ENCODE measurements around the gene NEURL1. TPM values are rescaled to one million over a fixed set of nuclear protein-coding genes. Genes with fewer than 3 reads are reported as not detected.
A peak's percentile ranks its signal among the peaks of the same experiment; 100 is the strongest.

Gene NEURL1
- total and polyA plus RNA-seq, 2 donors, result 5.2 to 27.8 TPM

GRCh38 chr10:103610083-103610472 lies 116.6 kb downstream of the NEURL1 start:
- no peak overlapping the region for H3K27ac ChIP-seq (ENCODE audit: low read depth)
- 69% methylated on average over 2 of the region's 2 CpGs for WGBS
- H3K4me3 ChIP-seq (ENCODE audit: low read depth, low read length), result no peak overlapping the region
- DNase-seq (ENCODE audit: extremely low spot score), result no peak
- H3K36me3 ChIP-seq (ENCODE audit: insufficient read depth), result no peaks in the 10 kb centered on the region
- H3K4me1 ChIP-seq (ENCODE audit: insufficient read depth), result no peaks in the 10 kb centered on the region

GRCh38 chr10:103610921-103611511 lies 117.5 kb downstream of the NEURL1 start:
- Histone ChIP-seq H3K36me3 (ENCODE audit: insufficient read depth) (no peaks in the 10 kb centered on the region), H3K4me3 (ENCODE audit: low read depth, low read length) (no peak overlapping the region), H3K4me1 (ENCODE audit: insufficient read depth) (no peaks in the 10 kb centered on the region), H3K27ac (ENCODE audit: low read depth) (no peak overlapping the region)
- 75% methylated on average over 9 of the region's 9 CpGs for whole genome bisulfite sequencing
- no peak for DNase-seq (ENCODE audit: extremely low spot score)

DNA sequence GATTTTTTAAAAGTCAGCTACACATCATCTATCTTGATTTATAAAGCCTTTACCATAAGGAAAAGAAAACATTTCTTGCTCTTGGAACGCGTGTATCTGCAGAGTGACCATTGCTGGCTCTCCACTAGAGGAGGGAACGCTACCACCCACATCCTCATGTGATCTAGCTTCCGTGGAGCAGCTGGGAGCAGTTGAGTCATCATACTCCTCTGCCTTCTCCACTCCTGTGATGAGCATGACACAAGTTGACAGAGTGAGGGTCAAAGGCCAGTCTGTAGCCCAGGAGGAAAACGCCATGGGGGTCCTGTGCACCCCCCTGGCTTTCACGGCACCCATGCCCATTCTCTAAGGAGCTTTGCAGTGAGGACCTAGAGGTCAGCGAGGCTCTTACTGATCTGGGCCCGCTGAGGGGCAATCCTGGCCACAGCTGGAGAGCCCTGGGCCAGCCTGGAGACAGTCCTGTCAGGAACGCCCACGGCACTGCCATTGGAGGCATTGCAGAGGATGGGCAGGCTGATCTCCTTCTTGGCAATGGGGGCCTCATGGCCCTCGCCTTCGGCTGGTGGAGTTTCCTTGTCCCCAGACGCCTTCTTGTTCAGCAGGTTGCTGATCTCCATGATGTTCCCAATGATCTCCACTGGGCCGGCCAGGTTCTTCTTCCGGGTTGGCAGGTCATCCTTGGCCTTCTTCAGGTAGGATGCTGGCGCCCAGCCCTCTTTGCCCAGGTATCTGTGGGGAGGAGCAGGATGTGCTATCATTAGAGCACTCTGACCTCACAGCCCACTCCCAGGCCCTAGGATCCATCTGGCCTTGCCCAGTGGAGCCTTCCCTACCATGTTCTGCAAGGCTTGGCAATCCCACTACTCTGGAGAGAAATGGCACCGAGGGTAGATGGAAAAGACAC lies 119.2 kb downstream of the NEURL1 start:
- Histone ChIP-seq H3K36me3 (ENCODE audit: insufficient read depth) (no peaks in the 10 kb centered on the region), H3K4me1 (ENCODE audit: insufficient read depth) (no peaks in the 10 kb centered on the region), H3K4me3 (ENCODE audit: low read depth, low read length) (no peak overlapping the region), H3K27ac (ENCODE audit: low read depth) (no peak overlapping the region)
- 82% methylated on average over 17 of the region's 17 CpGs for WGBS
- no peak for DNase-seq (ENCODE audit: extremely low spot score)

- no peaks in the 10 kb centered on the region for H3K36me3 ChIP-seq (ENCODE audit: insufficient read depth)
- WGBS, result 100% methylated on average over 2 of the region's 2 CpGs
- no peak overlapping the region for H3K27ac ChIP-seq (ENCODE audit: low read depth)
- DNase-seq (ENCODE audit: extremely low spot score), result no peak
- no peak overlapping the region for H3K4me3 ChIP-seq (ENCODE audit: low read depth, low read length)
- no peaks in the 10 kb centered on the region for H3K4me1 ChIP-seq (ENCODE audit: insufficient read depth)
These were observed 120.1 kb downstream of the NEURL1 start for GRCh38 chr10:103613616-103614015.

- Histone ChIP-seq H3K4me3 (ENCODE audit: low read depth, low read length) (no peak overlapping the region), H3K4me1 (ENCODE audit: insufficient read depth) (no peaks in the 10 kb centered on the region), H3K27ac (ENCODE audit: low read depth) (no peak overlapping the region), H3K36me3 (ENCODE audit: insufficient read depth) (no peaks in the 10 kb centered on the region)
- 62% methylated on average over 14 of the region's 14 CpGs for WGBS
- no peak for DNase-seq (ENCODE audit: extremely low spot score)
These were observed 121.0 kb downstream of the NEURL1 start for GRCh38 chr10:103614306-103615158.

DNA sequence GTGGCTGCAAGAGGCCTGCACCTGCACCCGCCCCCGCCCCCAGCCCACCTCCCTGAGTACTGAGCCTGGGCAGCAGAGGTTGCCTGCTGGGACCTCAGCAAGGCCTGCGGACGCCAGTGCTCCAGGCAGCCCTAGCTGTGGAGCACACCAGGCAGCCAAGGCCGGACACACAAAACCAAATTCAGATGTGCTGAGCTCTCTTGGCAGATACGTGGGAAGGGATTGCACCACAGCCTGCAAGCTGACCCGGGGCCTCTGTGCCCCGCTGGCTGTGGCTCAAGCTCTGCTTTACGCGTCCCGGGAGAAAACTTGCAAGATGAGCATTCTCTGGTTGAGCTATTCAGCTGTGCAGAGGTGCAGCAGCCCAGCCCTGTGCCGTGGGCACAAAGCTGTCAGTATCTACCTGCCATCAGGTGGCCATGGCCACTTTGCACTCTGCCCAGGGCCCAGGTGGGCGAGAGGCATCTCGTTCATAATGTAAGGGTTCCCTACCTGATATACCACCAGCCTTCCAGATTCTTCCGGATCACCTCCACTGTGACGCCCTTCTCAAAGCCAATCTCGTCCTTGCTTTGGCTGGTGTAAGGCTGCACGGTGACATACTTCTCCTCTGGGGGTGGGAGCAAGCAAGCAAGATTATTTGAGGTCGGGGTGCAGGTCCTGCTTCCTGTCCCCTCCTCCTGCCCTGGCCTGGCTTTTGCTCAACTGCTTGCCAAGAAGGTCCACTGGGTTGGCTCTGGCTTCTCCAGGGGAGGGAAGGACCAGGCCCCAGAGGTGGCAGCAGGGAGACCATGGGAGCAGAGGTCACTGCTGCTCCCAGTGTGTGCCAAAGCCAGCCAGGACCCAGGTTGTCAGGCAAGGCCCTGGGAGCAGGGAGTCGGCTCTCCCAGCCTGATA lies 123.4 kb downstream of the NEURL1 start:
- Histone ChIP-seq H3K27ac (ENCODE audit: low read depth) (no peak overlapping the region), H3K4me1 (ENCODE audit: insufficient read depth) (no peaks in the 10 kb centered on the region), H3K4me3 (ENCODE audit: low read depth, low read length) (no peak overlapping the region), H3K36me3 (ENCODE audit: insufficient read depth) (no peaks in the 10 kb centered on the region)
- no peak for DNase-seq (ENCODE audit: extremely low spot score)
- 57% methylated on average over 20 of the region's 20 CpGs for WGBS

DNA sequence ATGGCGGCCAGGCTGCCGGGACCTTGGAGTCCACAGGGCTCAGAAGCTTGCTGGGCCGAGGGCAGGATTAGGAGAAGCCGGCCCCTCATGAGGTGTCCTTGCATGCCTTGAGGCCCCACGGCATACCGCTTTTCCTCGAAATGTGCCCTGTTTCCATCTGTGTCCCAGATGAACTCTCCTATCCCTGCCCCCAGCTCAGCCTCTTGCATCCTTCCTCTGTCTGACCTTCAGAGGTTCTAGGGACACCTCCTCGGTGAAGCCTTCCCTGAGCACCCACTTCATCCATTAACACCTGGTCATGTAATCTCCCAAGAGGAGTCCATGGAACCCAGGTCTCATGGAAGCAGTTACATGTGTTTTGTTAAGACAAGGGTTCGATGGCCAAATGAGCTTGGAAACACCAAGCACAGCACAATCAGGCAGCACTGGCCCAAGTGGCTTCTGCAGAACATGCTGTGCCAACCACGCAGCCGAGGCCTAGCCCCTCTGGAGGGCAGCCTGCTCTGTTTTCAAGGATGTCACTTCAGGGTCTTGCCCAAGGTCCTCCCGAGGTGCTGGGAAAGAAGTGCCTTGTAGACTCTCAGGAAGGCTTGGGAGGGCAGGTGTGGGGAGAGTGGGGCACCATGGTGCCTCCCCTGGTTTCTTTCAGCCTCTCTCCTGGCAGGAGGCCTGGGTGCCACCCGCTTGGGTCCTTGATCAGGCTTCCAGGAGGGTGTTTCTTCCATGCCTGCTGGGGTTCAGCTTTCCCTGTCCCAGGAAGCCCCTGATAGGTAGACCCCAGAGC lies 124.3 kb downstream of the NEURL1 start:
- H3K27ac ChIP-seq (ENCODE audit: low read depth), result peak overlapping the region; percentile 11
- no peaks in the 10 kb centered on the region for H3K4me1 ChIP-seq (ENCODE audit: insufficient read depth)
- 90% methylated on average over 13 of the region's 13 CpGs for WGBS
- H3K4me3 ChIP-seq (ENCODE audit: low read depth, low read length), result no peak overlapping the region
- no peak for DNase-seq (ENCODE audit: extremely low spot score)
- no peaks in the 10 kb centered on the region for H3K36me3 ChIP-seq (ENCODE audit: insufficient read depth)

GRCh38 chr10:103618575-103619423 lies 125.3 kb downstream of the NEURL1 start:
- Histone ChIP-seq H3K27ac (ENCODE audit: low read depth) (peak overlapping the region; percentile 11), H3K4me1 (ENCODE audit: insufficient read depth) (no peaks in the 10 kb centered on the region), H3K4me3 (ENCODE audit: low read depth, low read length) (no peak overlapping the region), H3K36me3 (ENCODE audit: insufficient read depth) (no peaks in the 10 kb centered on the region)
- DNase-seq (ENCODE audit: extremely low spot score), result no peak
- 37% methylated on average over 19 of the region's 19 CpGs for WGBS

DNA sequence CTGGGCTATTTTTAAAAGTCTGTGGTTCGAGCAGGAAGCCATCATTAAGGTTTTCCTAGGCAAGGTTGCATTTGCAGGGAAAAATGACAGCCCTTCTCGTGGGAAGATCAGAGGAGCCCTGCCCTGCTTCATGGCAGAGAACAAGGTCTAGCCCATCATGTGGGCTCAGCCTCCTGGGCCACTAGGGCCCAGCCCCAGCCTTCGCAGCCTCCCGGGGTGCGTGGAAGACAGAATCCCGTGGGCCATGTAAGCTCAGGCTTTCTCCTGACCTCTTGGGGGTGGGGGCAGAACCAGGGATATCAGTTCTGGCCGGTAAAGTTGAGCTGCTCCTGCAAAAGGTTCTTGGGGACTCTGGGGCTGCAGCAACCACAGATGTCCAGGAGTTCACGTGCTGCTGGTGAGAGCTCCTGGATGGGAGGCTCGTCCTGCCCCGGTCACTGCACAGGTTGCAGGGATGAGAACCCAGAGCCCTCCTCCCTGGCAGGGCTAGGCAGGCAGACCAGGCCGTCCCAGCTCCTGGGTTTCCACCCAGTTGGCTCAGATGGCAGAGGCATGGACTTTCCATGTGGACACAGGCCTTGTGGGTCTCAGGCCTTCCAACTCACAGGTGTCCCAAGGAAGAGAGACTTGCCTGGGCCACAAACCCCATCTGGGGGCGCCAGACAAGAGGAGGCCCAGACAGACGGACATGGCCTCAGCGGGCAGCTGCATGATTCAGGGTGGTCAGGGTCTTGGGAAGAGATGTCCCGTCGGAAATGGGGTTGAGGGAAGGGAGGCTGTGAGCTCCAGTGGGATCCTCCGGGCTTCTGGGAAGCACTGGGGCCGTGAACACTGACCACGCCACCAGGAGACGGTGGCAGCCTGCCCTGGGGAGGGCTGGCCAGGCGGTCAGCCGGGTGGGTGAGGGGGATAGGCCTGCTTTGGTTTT lies 126.2 kb downstream of the NEURL1 start:
- Histone ChIP-seq H3K4me1 (ENCODE audit: insufficient read depth) (no peaks in the 10 kb centered on the region), H3K27ac (ENCODE audit: low read depth) (no peak overlapping the region), H3K4me3 (ENCODE audit: low read depth, low read length) (no peak overlapping the region), H3K36me3 (ENCODE audit: insufficient read depth) (no peaks in the 10 kb centered on the region)
- no peak for DNase-seq (ENCODE audit: extremely low spot score)
- 71% methylated on average over 22 of the region's 22 CpGs for WGBS

DNA sequence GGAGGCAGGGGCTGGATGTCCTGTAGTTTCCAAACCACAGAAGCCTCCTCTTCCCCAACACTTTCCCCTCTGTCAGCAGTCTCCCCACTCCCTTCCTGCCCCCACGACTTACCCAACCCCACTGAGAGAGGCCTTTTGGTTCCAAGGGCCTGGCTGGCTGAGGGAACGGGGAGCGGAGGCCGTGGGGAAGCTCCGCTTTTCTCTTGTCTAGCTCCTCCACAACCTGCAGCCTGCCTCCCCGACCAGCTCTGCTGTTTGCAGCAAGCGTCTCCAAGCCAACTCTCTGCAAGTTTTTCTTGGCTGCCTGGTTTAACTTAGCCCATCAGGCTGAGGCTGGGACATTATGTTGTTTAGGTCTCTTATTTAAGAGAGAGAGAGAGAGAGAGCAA lies 126.8 kb downstream of the NEURL1 start:
- Histone ChIP-seq H3K4me1 (ENCODE audit: insufficient read depth) (no peaks in the 10 kb centered on the region), H3K4me3 (ENCODE audit: low read depth, low read length) (no peak overlapping the region), H3K27ac (ENCODE audit: low read depth) (no peak overlapping the region), H3K36me3 (ENCODE audit: insufficient read depth) (no peaks in the 10 kb centered on the region)
- WGBS, result 66% methylated on average over 7 of the region's 7 CpGs
- no peak for DNase-seq (ENCODE audit: extremely low spot score)
